ENCODE measurements around the gene PI4KA.
"Not testable (repeated sequence)": the region's sequence is repeated elsewhere in the genome, so short reads cannot be mapped to it uniquely, and the experiment has no call there.

PI4KA gene

GRCh38 chr22:20822240-20822639, 36.4 kb downstream of the PI4KA start:
- H3K14ac ChIP-seq (ENCODE audit: low read length) = no peak overlapping the region
- no peak overlapping the region for H2AFZ ChIP-seq (ENCODE audit: insufficient read depth, low read length, poor library complexity)
- H2BK12ac ChIP-seq (ENCODE audit: low read length) = no peak overlapping the region
- H3K27ac ChIP-seq (ENCODE audit: low read depth, low read length) = no peak overlapping the region
- no peak overlapping the region for H4K12ac ChIP-seq (ENCODE audit: low read depth, low read length)
- H3K4me1 ChIP-seq (ENCODE audit: control insufficient read depth in 1 of 2, insufficient read depth in 2 of 2, low read length in 2 of 2) = no peaks in the 10 kb centered on the region
- DNase-seq = peak; percentile 35 to 79
- no peak overlapping the region for H3K18ac ChIP-seq (ENCODE audit: low read length)
- H3K79me1 ChIP-seq (ENCODE audit: low read length) = no peaks in the 10 kb centered on the region
- H3K23ac ChIP-seq (ENCODE audit: low read length) = peak overlapping the region; percentile 61
- no peaks in the 10 kb centered on the region for H3K79me2 ChIP-seq (ENCODE audit: control insufficient read depth, insufficient read depth, low read length, poor library complexity)
- no peak overlapping the region for H3K4me2 ChIP-seq (ENCODE audit: low read length)
- H4K91ac ChIP-seq (ENCODE audit: low read depth, low read length) = no peak overlapping the region
- no peak overlapping the region for H2AK5ac ChIP-seq (ENCODE audit: low read length)
- H2BK120ac ChIP-seq (ENCODE audit: insufficient read depth, low read length, poor library complexity) = no peak overlapping the region
- no peaks in the 10 kb centered on the region for H3K27me3 ChIP-seq (ENCODE audit: insufficient read depth, low read length)
- no peak overlapping the region for H4K8ac ChIP-seq (ENCODE audit: low read depth, low read length)
- no peak overlapping the region for H2BK5ac ChIP-seq (ENCODE audit: low read depth, low read length, poor library complexity)
- no CpG with 5 or more reads among the region's 5 CpGs for WGBS (ENCODE audit: extremely low coverage, insufficient coverage, insufficient read length)
- H3K4me3 ChIP-seq (ENCODE audit: low read depth, low read length) = no peak overlapping the region
- peaks cover 3% of the 10 kb centered on the region for H3K9me3 ChIP-seq (ENCODE audit: insufficient read depth, low read depth, low read length)
- no peak overlapping the region for H3K9ac ChIP-seq (ENCODE audit: low read length)
- H3K4ac ChIP-seq (ENCODE audit: low read depth, low read length) = no peak overlapping the region
- peaks cover 11 to 13% of the 10 kb centered on the region in 2 experiments for H3K36me3 ChIP-seq (ENCODE audit: control insufficient read depth in 1 of 2, insufficient read depth in 2 of 2, low read length in 2 of 2)

- H4K8ac ChIP-seq (ENCODE audit: low read depth, low read length); H3K14ac ChIP-seq (ENCODE audit: low read length); H3K27ac ChIP-seq (ENCODE audit: low read depth, low read length); H3K27me3 ChIP-seq (ENCODE audit: insufficient read depth, low read length); H4K12ac ChIP-seq (ENCODE audit: low read depth, low read length); H3K79me1 ChIP-seq (ENCODE audit: low read length); H3K4me3 ChIP-seq (ENCODE audit: low read depth, low read length); H2AK5ac ChIP-seq (ENCODE audit: low read length); H3K79me2 ChIP-seq (ENCODE audit: control insufficient read depth, insufficient read depth, low read length, poor library complexity); H3K4me1 ChIP-seq (ENCODE audit: control insufficient read depth in 1 of 2, insufficient read depth in 2 of 2, low read length in 2 of 2); H2BK5ac ChIP-seq (ENCODE audit: low read depth, low read length, poor library complexity); H3K9me3 ChIP-seq (ENCODE audit: insufficient read depth, low read depth, low read length); H2BK120ac ChIP-seq (ENCODE audit: insufficient read depth, low read length, poor library complexity); H3K23ac ChIP-seq (ENCODE audit: low read length); H4K91ac ChIP-seq (ENCODE audit: low read depth, low read length); H3K18ac ChIP-seq (ENCODE audit: low read length); H3K4me2 ChIP-seq (ENCODE audit: low read length); DNase-seq; H3K4ac ChIP-seq (ENCODE audit: low read depth, low read length); H2AFZ ChIP-seq (ENCODE audit: insufficient read depth, low read length, poor library complexity); H2BK12ac ChIP-seq (ENCODE audit: low read length); H3K9ac ChIP-seq (ENCODE audit: low read length): not testable (repeated sequence)
- no CpG with 5 or more reads among the region's 8 CpGs for WGBS (ENCODE audit: extremely low coverage, insufficient coverage, insufficient read length)
- H3K36me3 ChIP-seq (ENCODE audit: control insufficient read depth in 1 of 2, insufficient read depth in 2 of 2, low read length in 2 of 2) = peaks cover 11 to 14% of the 10 kb centered on the region in 2 experiments
Observed at GRCh38 chr22:20821717-20822239, 36.8 kb downstream of the PI4KA start.

- Histone ChIP-seq H3K27ac (ENCODE audit: low read depth, low read length) (no peak overlapping the region), H3K9me3 (ENCODE audit: insufficient read depth, low read depth, low read length) (no peaks in the 10 kb centered on the region), H3K4ac (ENCODE audit: low read depth, low read length) (no peak overlapping the region), H3K4me1 (ENCODE audit: control insufficient read depth in 1 of 2, insufficient read depth in 2 of 2, low read length in 2 of 2) (no peaks in the 10 kb centered on the region), H3K18ac (ENCODE audit: low read length) (no peak overlapping the region), H4K12ac (ENCODE audit: low read depth, low read length) (no peak overlapping the region), H3K36me3 (ENCODE audit: control insufficient read depth in 1 of 2, insufficient read depth in 2 of 2, low read length in 2 of 2) (peaks cover 13 to 17% of the 10 kb centered on the region in 2 experiments), H3K23ac (ENCODE audit: low read length) (no peak overlapping the region), H2BK5ac (ENCODE audit: low read depth, low read length, poor library complexity) (no peak overlapping the region), H4K91ac (ENCODE audit: low read depth, low read length) (no peak overlapping the region), H3K79me1 (ENCODE audit: low read length) (no peaks in the 10 kb centered on the region), H3K4me2 (ENCODE audit: low read length) (no peak overlapping the region), H2BK12ac (ENCODE audit: low read length) (no peak overlapping the region), H2BK120ac (ENCODE audit: insufficient read depth, low read length, poor library complexity) (no peak overlapping the region), H2AFZ (ENCODE audit: insufficient read depth, low read length, poor library complexity) (no peak overlapping the region), H4K8ac (ENCODE audit: low read depth, low read length) (no peak overlapping the region), H3K27me3 (ENCODE audit: insufficient read depth, low read length) (no peaks in the 10 kb centered on the region), H3K79me2 (ENCODE audit: control insufficient read depth, insufficient read depth, low read length, poor library complexity) (no peaks in the 10 kb centered on the region), H2AK5ac (ENCODE audit: low read length) (no peak overlapping the region), H3K4me3 (ENCODE audit: low read depth, low read length) (no peak overlapping the region), H3K14ac (ENCODE audit: low read length) (no peak overlapping the region), H3K9ac (ENCODE audit: low read length) (no peak overlapping the region)
- DNase-seq = no peak
- WGBS (ENCODE audit: extremely low coverage, insufficient coverage, insufficient read length) = no CpG with 5 or more reads among the region's 9 CpGs
Observed at GRCh38 chr22:20819471-20819870, 39.1 kb downstream of the PI4KA start.

GRCh38 chr22:20818471-20818870, 40.1 kb downstream of the PI4KA start:
- no peak overlapping the region for H4K8ac ChIP-seq (ENCODE audit: low read depth, low read length)
- no peak overlapping the region for H3K9ac ChIP-seq (ENCODE audit: low read length)
- H3K4ac ChIP-seq (ENCODE audit: low read depth, low read length) = no peak overlapping the region
- no peak overlapping the region for H3K23ac ChIP-seq (ENCODE audit: low read length)
- no peak overlapping the region for H2BK12ac ChIP-seq (ENCODE audit: low read length)
- no peaks in the 10 kb centered on the region for H3K27me3 ChIP-seq (ENCODE audit: insufficient read depth, low read length)
- H3K4me2 ChIP-seq (ENCODE audit: low read length) = no peak overlapping the region
- no peaks in the 10 kb centered on the region for H3K9me3 ChIP-seq (ENCODE audit: insufficient read depth, low read depth, low read length)
- no CpG with 5 or more reads among the region's 3 CpGs for WGBS (ENCODE audit: extremely low coverage, insufficient coverage, insufficient read length)
- no peak overlapping the region for H3K18ac ChIP-seq (ENCODE audit: low read length)
- H3K79me2 ChIP-seq (ENCODE audit: control insufficient read depth, insufficient read depth, low read length, poor library complexity) = no peaks in the 10 kb centered on the region
- no peaks in the 10 kb centered on the region for H3K4me1 ChIP-seq (ENCODE audit: control insufficient read depth in 1 of 2, insufficient read depth in 2 of 2, low read length in 2 of 2)
- H3K79me1 ChIP-seq (ENCODE audit: low read length) = no peaks in the 10 kb centered on the region
- no peak overlapping the region for H2AK5ac ChIP-seq (ENCODE audit: low read length)
- H2BK5ac ChIP-seq (ENCODE audit: low read depth, low read length, poor library complexity) = no peak overlapping the region
- H2AFZ ChIP-seq (ENCODE audit: insufficient read depth, low read length, poor library complexity) = no peak overlapping the region
- no peak overlapping the region for H4K91ac ChIP-seq (ENCODE audit: low read depth, low read length)
- H3K36me3 ChIP-seq (ENCODE audit: control insufficient read depth in 1 of 2, insufficient read depth in 2 of 2, low read length in 2 of 2) = peaks cover 12 to 13% of the 10 kb centered on the region in 2 experiments
- no peak overlapping the region for H3K4me3 ChIP-seq (ENCODE audit: low read depth, low read length)
- no peak overlapping the region for H4K12ac ChIP-seq (ENCODE audit: low read depth, low read length)
- no peak overlapping the region for H3K27ac ChIP-seq (ENCODE audit: low read depth, low read length)
- no peak overlapping the region for H3K14ac ChIP-seq (ENCODE audit: low read length)
- no peak for DNase-seq
- H2BK120ac ChIP-seq (ENCODE audit: insufficient read depth, low read length, poor library complexity) = no peak overlapping the region
